ENCODE measurements around the gene ECT2.
"Not testable (repeated sequence)": the region's sequence is repeated elsewhere in the genome, so short reads cannot be mapped to it uniquely, and the experiment has no call there.

ECT2 gene

GRCh38 chr3:172749230-172749965 is 1.1 kb upstream of the ECT2 start:
- no peak for DNase-seq

- DNase-seq = no peak
Observed at GRCh38 chr3:172750069-172750367, 508 bp upstream of the ECT2 start.

GRCh38 chr3:172751175-172751704 is 714 bp downstream of the ECT2 start:
- DNase-seq = no peak

- no peak for DNase-seq
Observed at GRCh38 chr3:172752651-172753050, 2.1 kb downstream of the ECT2 start.

DNA sequence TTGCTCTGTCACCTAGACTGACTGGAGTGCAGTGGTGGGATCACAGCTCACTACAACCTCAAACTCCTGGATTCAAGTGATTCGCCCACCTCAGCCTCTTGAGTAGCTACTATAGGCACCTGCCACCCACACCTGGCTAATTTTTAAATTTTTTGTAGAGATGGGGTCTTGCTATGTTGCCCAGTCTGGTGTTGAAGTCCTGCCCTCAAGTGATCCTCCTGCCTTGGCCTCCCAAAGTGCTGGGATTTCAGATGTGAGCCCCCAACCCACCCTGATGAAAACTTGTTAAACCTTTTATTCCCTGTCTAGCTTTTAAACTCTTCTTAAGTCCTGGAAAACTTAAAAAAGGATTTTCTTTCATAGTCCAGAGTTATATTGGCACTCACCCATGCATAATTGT is 2.6 kb downstream of the ECT2 start:
- no peak for DNase-seq

DNA sequence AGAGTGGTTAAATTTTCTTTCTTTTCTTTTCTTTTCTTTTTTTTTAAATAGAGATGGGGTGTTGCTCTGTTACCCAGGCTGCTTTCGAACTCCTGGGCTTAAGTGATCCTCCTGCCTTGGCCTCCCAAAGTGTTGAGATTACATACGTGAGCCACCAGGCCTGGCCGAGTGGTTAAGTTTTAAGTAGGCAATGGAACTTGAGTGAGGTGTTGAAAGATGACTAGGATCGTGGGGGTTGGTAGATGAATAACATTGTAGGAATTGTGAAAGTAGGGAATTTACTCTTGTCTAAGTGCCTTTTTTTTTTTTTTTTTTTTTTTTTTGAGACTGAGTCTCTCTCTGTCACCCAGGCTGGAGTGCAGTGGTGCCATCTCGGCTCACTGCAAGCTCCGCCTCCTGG is 9.9 kb downstream of the ECT2 start:
- not testable (repeated sequence) for DNase-seq

DNA sequence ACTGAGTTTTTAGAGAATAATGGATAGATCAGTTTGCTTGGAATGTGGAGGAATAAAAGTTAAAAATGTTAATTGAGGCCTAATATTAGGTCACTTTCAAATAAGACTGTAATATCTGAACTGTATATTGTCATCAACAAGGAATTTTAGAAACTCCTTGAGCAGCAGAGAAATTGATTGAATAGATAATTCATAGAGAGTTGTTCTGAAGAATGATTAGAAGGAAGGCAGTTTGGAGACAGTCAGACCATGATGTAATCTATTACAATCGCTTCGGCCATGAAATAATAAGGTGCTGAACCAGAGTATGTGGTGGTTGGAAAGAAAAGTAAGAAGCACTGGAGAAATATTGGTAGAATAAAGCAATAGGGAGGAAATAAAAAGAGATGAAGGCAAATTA is 15.7 kb downstream of the ECT2 start:
- DNase-seq = no peak

DNA sequence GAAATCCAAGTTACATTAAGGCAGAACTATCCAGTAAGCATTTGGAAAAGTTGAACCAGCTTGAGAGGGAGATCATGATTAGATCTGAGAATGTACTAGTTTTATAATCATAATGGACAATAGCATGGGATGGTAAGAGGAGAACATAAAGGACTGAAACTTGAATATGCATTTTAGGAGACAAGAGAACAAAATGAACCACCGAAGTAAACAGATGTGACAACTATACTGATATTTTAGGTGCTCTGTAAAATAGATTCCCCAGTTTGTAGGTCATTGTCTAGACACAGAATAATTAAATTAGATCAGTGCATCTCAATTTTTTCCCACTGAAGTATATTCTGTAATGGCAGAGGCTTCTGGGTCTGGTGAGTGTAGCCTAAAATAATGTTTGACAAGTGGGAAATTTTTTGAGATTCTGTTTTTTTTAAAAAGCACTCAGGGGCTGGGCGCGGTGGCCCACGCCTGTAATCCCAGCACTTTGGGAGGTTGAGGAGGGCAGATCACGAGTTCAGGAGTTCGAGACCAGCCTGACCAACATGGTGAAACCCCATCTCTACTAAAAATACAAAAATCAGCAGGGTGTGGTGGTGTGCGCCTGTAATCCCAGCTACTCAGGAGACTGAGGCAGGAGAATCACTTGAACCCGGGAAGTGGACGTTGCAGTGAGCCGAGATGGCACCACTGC is 16.3 kb downstream of the ECT2 start:
- DNase-seq = no peak

- DNase-seq = no peak
Observed at GRCh38 chr3:172770382-172770781, 19.9 kb downstream of the ECT2 start.

GRCh38 chr3:172771672-172772071 is 21.1 kb downstream of the ECT2 start:
- no peak for DNase-seq

GRCh38 chr3:172776049-172776717 is 25.7 kb downstream of the ECT2 start:
- no peak for DNase-seq

DNA sequence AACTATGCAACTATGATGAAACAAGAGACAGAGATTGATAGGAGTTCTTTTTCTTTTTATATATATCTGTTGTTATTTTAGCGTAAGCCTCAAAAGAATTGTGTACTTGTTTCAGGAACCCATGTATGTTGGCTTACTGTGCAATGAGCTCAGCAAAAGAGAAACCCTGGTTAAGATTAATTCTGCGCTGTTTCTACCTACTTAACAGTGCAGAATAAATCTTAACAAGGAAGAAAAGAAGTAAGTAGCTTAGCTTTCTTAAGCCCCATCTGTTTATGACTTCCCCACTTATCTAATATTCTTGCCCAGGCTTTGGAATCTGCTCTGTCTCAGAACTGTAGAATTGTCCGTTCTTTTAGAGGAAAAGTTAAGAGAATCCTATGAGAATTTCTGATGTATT is 27.4 kb downstream of the ECT2 start:
- no peak for DNase-seq

DNA sequence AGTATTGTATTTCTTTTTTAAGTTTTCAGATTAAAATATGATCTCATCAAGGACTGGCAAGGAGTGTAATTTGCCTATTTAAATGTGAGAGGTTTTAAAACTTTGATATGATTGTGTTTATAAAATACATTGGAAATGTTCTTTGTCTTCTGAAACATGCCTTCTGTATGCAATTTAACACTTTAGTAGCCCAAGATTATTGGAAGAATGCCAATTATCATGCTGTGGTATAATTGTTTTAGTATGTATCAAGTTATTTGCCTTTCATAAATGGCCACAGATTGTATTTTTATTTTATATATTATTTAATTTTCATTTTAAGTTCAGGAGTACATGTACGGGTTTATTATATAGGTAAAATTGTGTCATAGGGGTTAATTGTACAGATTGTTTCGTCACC is 31.7 kb downstream of the ECT2 start:
- no peak for DNase-seq

GRCh38 chr3:172786036-172786435 is 35.5 kb downstream of the ECT2 start:
- no peak for DNase-seq

GRCh38 chr3:172787019-172787418 is 36.5 kb downstream of the ECT2 start:
- no peak for DNase-seq

- no peak for DNase-seq
Observed at GRCh38 chr3:172787746-172788145, 37.2 kb downstream of the ECT2 start.

GRCh38 chr3:172799246-172799645 is 48.7 kb downstream of the ECT2 start:
- DNase-seq = no peak

GRCh38 chr3:172800156-172800555 is 49.6 kb downstream of the ECT2 start:
- DNase-seq = no peak

GRCh38 chr3:172803489-172803888 is 53.0 kb downstream of the ECT2 start:
- no peak for DNase-seq

DNA sequence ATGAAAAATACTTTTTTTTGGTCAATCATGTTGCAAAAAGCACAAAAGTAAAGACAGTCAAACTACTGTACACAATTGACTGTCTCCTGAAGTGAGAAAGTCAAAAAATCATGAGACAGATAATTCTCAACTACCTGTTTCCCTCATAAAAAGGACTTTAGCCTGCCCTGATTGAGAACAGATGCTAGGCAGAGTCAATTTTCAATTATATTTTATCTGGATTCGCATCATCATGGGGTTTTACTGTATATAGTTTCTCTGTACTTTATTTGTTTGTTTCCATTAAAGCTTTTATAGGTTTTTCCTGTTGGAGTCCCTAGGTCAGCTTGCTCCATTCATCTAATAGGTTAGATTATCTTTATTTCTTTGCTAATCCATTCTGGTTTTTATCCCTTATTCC is 53.8 kb downstream of the ECT2 start:
- DNase-seq = no peak

DNA sequence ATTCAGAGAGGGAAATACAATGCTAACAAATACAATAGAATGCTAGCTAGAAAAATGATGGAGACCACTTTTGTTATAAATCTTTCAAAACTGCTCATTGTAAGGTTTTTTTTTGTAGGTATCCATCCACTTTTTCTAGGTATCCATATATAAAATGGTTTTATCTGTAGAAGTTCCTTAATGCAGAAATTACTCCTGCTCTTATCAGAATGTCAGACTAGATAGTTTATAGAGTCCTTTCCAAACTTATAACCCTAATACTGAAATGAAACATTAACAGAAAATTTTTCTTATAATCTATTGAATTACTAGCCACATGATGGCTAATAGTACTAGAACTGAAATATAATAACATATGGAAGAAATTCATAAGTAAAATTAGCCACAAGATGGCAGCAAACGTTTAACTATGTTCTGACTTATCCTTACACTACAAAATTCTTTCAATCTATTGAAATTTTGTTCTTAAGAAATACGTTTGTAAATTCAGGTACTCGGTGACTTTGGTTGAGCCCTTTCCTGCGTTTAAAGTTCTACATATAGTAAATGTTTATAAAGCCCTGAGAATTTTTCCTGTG is 58.5 kb downstream of the ECT2 start:
- no peak for DNase-seq

GRCh38 chr3:172811099-172811498 is 60.6 kb downstream of the ECT2 start:
- DNase-seq = no peak

DNA sequence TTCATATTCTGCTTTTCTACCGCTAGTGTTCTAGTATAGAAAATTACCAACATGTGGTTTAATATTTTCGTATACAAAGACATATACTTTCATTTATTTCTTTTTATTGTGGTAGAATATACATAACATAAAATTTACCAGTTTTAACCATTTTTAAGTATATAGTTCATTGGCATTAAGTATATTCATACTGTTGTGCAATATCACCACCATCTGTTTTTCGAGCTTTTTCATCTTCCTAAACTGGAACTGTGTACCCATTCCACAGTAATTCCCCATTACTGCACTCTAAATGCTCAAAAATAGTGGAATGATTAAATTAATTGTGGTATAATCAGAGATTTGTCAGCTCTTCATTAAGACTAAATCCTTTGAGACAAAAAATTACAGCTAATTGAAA is 62.9 kb downstream of the ECT2 start:
- DNase-seq = no peak

GRCh38 chr3:172814738-172815137 is 64.2 kb downstream of the ECT2 start:
- no peak for DNase-seq

Data from activated CD4-positive, alpha-beta T cell treated with anti-CD3 and anti-CD28 coated beads for 4 hours (primary cell).